ENCODE data around the gene GPR152. TPM values are rescaled to one million over a fixed set of nuclear protein-coding genes. Genes with fewer than 3 reads are reported as not detected.
A peak's percentile ranks its signal among the peaks of the same experiment; 100 is the strongest.

Gene GPR152
- total and polyA plus RNA-seq, 2 of the 8 experiments (the other 6 are each of a cell fraction or from before 2014, with no cell fraction given) = not detected

DNA sequence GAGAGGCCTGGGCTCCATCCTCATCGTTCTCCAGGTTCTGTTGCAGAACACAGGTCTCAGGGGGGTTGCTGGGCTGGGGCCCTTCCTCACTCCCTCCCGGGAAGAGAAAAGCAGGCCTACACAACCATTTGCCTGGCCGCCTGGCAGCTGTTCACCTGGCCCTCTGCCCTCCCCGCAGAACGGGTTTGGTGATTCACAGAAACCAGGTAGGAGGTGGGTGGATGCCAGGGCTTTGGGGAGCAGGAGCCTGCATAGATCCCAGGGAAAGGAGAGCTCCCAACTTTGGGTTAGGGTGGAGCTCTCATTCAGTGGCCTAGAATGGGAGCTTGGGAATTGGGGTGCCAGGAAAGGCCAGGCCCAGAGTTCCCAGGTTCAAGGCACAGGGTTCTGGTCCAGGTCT, 15.5 kb upstream of the GPR152 start:
- H2BK5ac ChIP-seq (ENCODE audit: low read depth, low read length) = no peak overlapping the region
- no peak for FAIRE-seq
- no peak overlapping the region for H3K27ac ChIP-seq (ENCODE audit: low read depth, low read length)
- peaks cover 6% of the 10 kb centered on the region for H3K23me2 ChIP-seq (ENCODE audit: low read depth, low read length)
- H3K9ac ChIP-seq (replicated peaks in 1 of 4; ENCODE audit: extremely low read depth in 1 of 4, low read depth in 3 of 4, low read length in 3 of 4) = peak overlapping the region in 1 of 4 experiments; percentile 59; a peak in 2 of 7 replicates
- H2AK5ac ChIP-seq (ENCODE audit: low read depth, low read length) = no peak overlapping the region
- H3K36me3 ChIP-seq (ENCODE audit: control insufficient read depth in 2 of 4, insufficient read depth in 4 of 4, low read length in 3 of 4) = no peaks in the 10 kb centered on the region
- peaks cover 0 to 3% of the 10 kb centered on the region in 2 experiments for H4K20me1 ChIP-seq (replicated peaks in 1 of 2; ENCODE audit: control insufficient read depth in 1 of 2, insufficient read depth in 2 of 2, low read length in 2 of 2)
- H3K4ac ChIP-seq (replicated peaks; ENCODE audit: insufficient read length, low read depth, low read length) = no peak overlapping the region
- H2BK15ac ChIP-seq (ENCODE audit: low read length) = no peak overlapping the region
- ChIA-PET CTCF (ENCODE audit: partially characterized antibody) (interaction anchor here (0.6 to 2.3 kb wide), 17 partner anchors 9 to 298 kb away, joined by 3 to 15 read pairs (median 3); partner anchors contain the start of genes CARNS1, CORO1B, PITPNM1 and PPP1CA), POLR2A (ENCODE audit: partially characterized antibody) (interaction anchor here (0.6 to 4.6 kb wide), 32 partner anchors 9 to 296 kb away, joined by 3 to 36 read pairs (median 4); partner anchors contain the start of genes CABP4, CARNS1, CORO1B and GPR152)
- no peak for TF ChIP-seq RNF2 (IDR thresholded peaks at IDR 0.05; ENCODE audit: borderline replicate concordance, low read depth, low read length, missing control alignments, poor library complexity, severe bottlenecking)
- TF ChIP-seq CHD2 (IDR thresholded peaks at IDR 0.05; ENCODE audit: low read length) = no peak
- TF ChIP-seq TBP (IDR thresholded peaks at IDR 0.05; ENCODE audit: low read depth, low read length) = no peak
- no peak overlapping the region for H3K18ac ChIP-seq (ENCODE audit: extremely low read depth, low read length)
- DNase-seq (ENCODE audit: low read depth in 1 of 2, low spot score in 2 of 2) = no peak
- H3K9me3 ChIP-seq (ENCODE audit: insufficient read depth in 2 of 2, low read depth in 1 of 2, low read length in 1 of 2) = no peaks in the 10 kb centered on the region
- no peak overlapping the region for H2BK120ac ChIP-seq (replicated peaks; ENCODE audit: low read depth, low read length)
- peak overlapping the region; percentile 55 to 90 (median 76); a peak in 7 of 8 replicates for H3K4me3 ChIP-seq (ENCODE audit: extremely low read depth in 1 of 4, insufficient read depth in 2 of 4, low read depth in 3 of 4, low read length in 4 of 4)
- H2BK20ac ChIP-seq (ENCODE audit: low read length) = no peak overlapping the region
- H3K14ac ChIP-seq (ENCODE audit: insufficient read length) = no peak overlapping the region
- H2BK12ac ChIP-seq (ENCODE audit: low read depth, low read length) = no peak overlapping the region
- no peak overlapping the region for H3K23ac ChIP-seq (ENCODE audit: insufficient read length)
- H3K4me1 ChIP-seq (replicated peaks in 1 of 4; ENCODE audit: control insufficient read depth in 3 of 4, insufficient read depth in 4 of 4, low read length in 3 of 4) = peaks cover 2 to 14% (median 6%) of the 10 kb centered on the region in 4 experiments; a peak in 6 of 7 replicates
- no peak overlapping the region for H2AFZ ChIP-seq (ENCODE audit: low read length)
- 85% methylated on average over 5 of the region's 5 CpGs; no CpG with 5 or more reads in 1 of the 2 experiments for WGBS, 2 experiments (ENCODE audit: extremely low coverage in 1 of 2, insufficient coverage in 1 of 2, insufficient read length in 1 of 2, insufficient replicate concordance in 2 of 2, low coverage in 1 of 2, low lambda C conversion rate in 2 of 2, missing lambda C conversion rate in 1 of 2)
- no peak overlapping the region for H4K91ac ChIP-seq (replicated peaks; ENCODE audit: insufficient read length, low read length)
- peaks cover 2% of the 10 kb centered on the region for H3K79me1 ChIP-seq (ENCODE audit: low read depth, low read length)
- H4K8ac ChIP-seq (ENCODE audit: extremely low read depth, insufficient read depth, low read length) = no peak overlapping the region; the same call in 1 of the 2 replicates
- no peaks in the 10 kb centered on the region for H3K27me3 ChIP-seq (replicated peaks in 1 of 4; ENCODE audit: control insufficient read depth in 3 of 4, extremely low read depth in 1 of 4, insufficient read depth in 3 of 4, low read length in 3 of 4)
- H4K5ac ChIP-seq (ENCODE audit: insufficient read length, low read depth, low read length) = no peak overlapping the region
- H3K4me2 ChIP-seq (ENCODE audit: insufficient read depth in 1 of 2, low read depth in 2 of 2, low read length in 2 of 2) = peak overlapping the region; percentile 81 to 86
- peaks cover 0 to 3% of the 10 kb centered on the region in 2 experiments; a peak in 2 of 4 replicates for H3K79me2 ChIP-seq (ENCODE audit: control insufficient read depth in 1 of 2, insufficient read depth in 2 of 2, low read length in 2 of 2)
- H3K56ac ChIP-seq (replicated peaks; ENCODE audit: insufficient read length, low read depth, low read length) = no peak overlapping the region

Measured in H1 (cell line).